H1 (cell line): ENCODE results near the gene CEND1. TPM values are rescaled to one million over a fixed set of nuclear protein-coding genes. Genes with fewer than 3 reads are reported as not detected.

Experiments
- ATF2 ChIP-seq: IDR thresholded peaks from 2 replicates; pipeline ENCODE4 v1.6.1; 2012; ENCODE audit warnings: low read length, inconsistent platforms
- BRCA1 ChIP-seq: IDR thresholded peaks from 2 replicates; pipeline ENCODE4 v1.6.1; 2012; ENCODE audit warnings: low read depth, low read length, improper control_type of control experiment
- CBX5 ChIP-seq: fragments of 300-800, 300-1000 bp; sonication (generic); IDR thresholded peaks from 2 replicates; pipeline ENCODE4 v1.7.1; 2016; ENCODE audit warnings: antibody characterized with exemption, low read length, low read depth
- CHD2 ChIP-seq: IDR thresholded peaks from 2 replicates; pipeline ENCODE4 v1.6.1; 2012; ENCODE audit warnings: low read length, improper control_type of control experiment
- EGR1 ChIP-seq: IDR thresholded peaks from 2 replicates; pipeline ENCODE4 v1.6.1; 2011; ENCODE audit warnings: low read depth, low read length, borderline replicate concordance
- EZH2 ChIP-seq: fragments of 200-600 bp; sonication (generic); IDR thresholded peaks from 2 replicates; pipeline ENCODE4 v1.7.1; 2012; ENCODE audit warnings: low read depth, mild to moderate bottlenecking, moderate library complexity, low read length, inconsistent platforms; ENCODE audit not compliant: severe bottlenecking
- GTF2F1 ChIP-seq: IDR thresholded peaks from 2 replicates; pipeline ENCODE4 v1.6.1; 2012; ENCODE audit warnings: low read depth, low read length, improper control_type of control experiment, borderline replicate concordance
- HDAC2 ChIP-seq, 2 experiments: fragments of 300-600 bp in 1 of 2; sonication (generic) in 1 of 2; IDR thresholded peaks; 2 replicates each; pipeline ENCODE4 v1.6.1; 2011 to 2012; ENCODE audit warnings: low read depth in 2 of 2, low read length in 2 of 2, mild to moderate bottlenecking in 2 of 2, moderate library complexity in 2 of 2, borderline replicate concordance in 1 of 2, inconsistent platforms in 1 of 2
- JUN ChIP-seq: IDR thresholded peaks from 2 replicates; pipeline ENCODE4 v1.6.1; 2011; ENCODE audit warnings: low read depth, mild to moderate bottlenecking, improper control_type of control experiment, low read length
- JUND ChIP-seq: IDR thresholded peaks from 2 replicates; pipeline ENCODE4 v1.6.1; 2011; ENCODE audit warnings: mild to moderate bottlenecking, improper control_type of control experiment, low read length
- KDM1A ChIP-seq: fragments of 200-600, 300-600 bp; sonication (generic); IDR thresholded peaks from 2 replicates; pipeline ENCODE4 v1.7.1; 2016; ENCODE audit warnings: mild to moderate bottlenecking, low read length, borderline replicate concordance
- KDM5A ChIP-seq: fragments of 200-600 bp; IDR thresholded peaks from 2 replicates; pipeline ENCODE4 v1.7.1; 2012; ENCODE audit warnings: mild to moderate bottlenecking, low read length, inconsistent platforms, mixed read lengths
- MAX ChIP-seq: IDR thresholded peaks from 2 replicates; pipeline ENCODE4 v1.6.1; 2012; ENCODE audit warnings: inconsistent platforms
- NANOG ChIP-seq: IDR thresholded peaks from 2 replicates; pipeline ENCODE4 v1.6.1; 2011; ENCODE audit warnings: low read length, low read depth, mild to moderate bottlenecking, inconsistent platforms; ENCODE audit not compliant: insufficient read depth, poor library complexity, severe bottlenecking
- POLR2AphosphoS5 ChIP-seq: IDR thresholded peaks from 2 replicates; pipeline ENCODE4 v1.6.1; 2011; ENCODE audit warnings: low read depth, low read length
- SAP30 ChIP-seq: fragments of 300-600 bp; sonication (generic); IDR thresholded peaks from 2 replicates; pipeline ENCODE4 v1.7.1; 2012; ENCODE audit warnings: low read length, moderate library complexity, mild to moderate bottlenecking, inconsistent platforms; ENCODE audit not compliant: insufficient read depth, insufficient replicate concordance
- SP2 ChIP-seq: IDR thresholded peaks from 2 replicates; pipeline ENCODE4 v1.6.1; 2012; ENCODE audit warnings: mild to moderate bottlenecking, low read length, inconsistent platforms
- TAF7 ChIP-seq: optimal IDR thresholded peaks from 2 replicates; pipeline ENCODE3; 2011; ENCODE audit warnings: low read depth, mild to moderate bottlenecking, inconsistent platforms, low read length, moderate library complexity, borderline replicate concordance
- TBP ChIP-seq: IDR thresholded peaks from 2 replicates; pipeline ENCODE4 v1.6.1; 2011; ENCODE audit warnings: low read depth, low read length, improper control_type of control experiment
- TEAD4 ChIP-seq: IDR thresholded peaks from 2 replicates; pipeline ENCODE4 v1.6.1; 2012; ENCODE audit warnings: low read depth, low read length, inconsistent platforms, mixed read lengths
- polyA plus RNA-seq, 7 experiments: library from polyadenylated mRNA; depleted of rRNA in 3 of 7; stranded (reverse) in 5 of 7; unstranded in 2 of 7; fragments of >200 nt in 5 of 7; fragments of 200-250 nt in 2 of 7; gene quantifications; 1 replicate in 5 of 7; 2 replicates in 1 of 7; 4 replicates in 1 of 7; pipeline versions ENCODE4 v1.2.1 to v1.2.3, GENCODE V29; 2011 to 2013; ENCODE audit warnings: missing spikeins in 2 of 7, mixed read lengths in 2 of 7
- total RNA-seq: library from RNA; stranded (reverse); fragmentation: NEBNext Ultra II Directional; extraction: Animal tissue kit (Norgen Biotek cat#: 25700); gene quantifications from 2 replicates; pipeline ENCODE4 v1.2.1, GENCODE V29; 2021
- TF ChIP-seq, protein P1 (sequence below): IDR thresholded peaks from 2 replicates; pipeline ENCODE4 v1.6.1; 2012; ENCODE audit warnings: inconsistent platforms

The CEND1 gene
- total and polyA plus RNA-seq, 2 of the 8 experiments (the other 6 are each of a cell fraction or from before 2014, with no cell fraction given): 0.82 to 5.0 TPM

GRCh38 chr11:809287-810039 is 19.6 kb upstream of the CEND1 start, which contains the start of gene RPLP2 (continued):
- TF ChIP-seq, protein P1, sequence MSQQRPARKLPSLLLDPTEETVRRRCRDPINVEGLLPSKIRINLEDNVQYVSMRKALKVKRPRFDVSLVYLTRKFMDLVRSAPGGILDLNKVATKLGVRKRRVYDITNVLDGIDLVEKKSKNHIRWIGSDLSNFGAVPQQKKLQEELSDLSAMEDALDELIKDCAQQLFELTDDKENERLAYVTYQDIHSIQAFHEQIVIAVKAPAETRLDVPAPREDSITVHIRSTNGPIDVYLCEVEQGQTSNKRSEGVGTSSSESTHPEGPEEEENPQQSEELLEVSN: peak; percentile 40; the same call in 1 of the 2 replicates
- TF ChIP-seq MAX: peak; percentile 84
- TF ChIP-seq ATF2: peak; percentile 52
- TF ChIP-seq GTF2F1: peak; percentile 76
- TF ChIP-seq JUN: 0 out of 2 replicates have a peak, but pooled peaks have one; percentile 20
- TF ChIP-seq TEAD4: 0 out of 2 replicates have a peak, but pooled peaks have one; percentile 21
- TF ChIP-seq CBX5: no peak
- TF ChIP-seq BRCA1: peak; percentile 60
- peak; percentile 76 for TF ChIP-seq CHD2
- TF ChIP-seq KDM1A: no peak
- TF ChIP-seq HDAC2 (IDR thresholded peaks at IDR 0.05; ENCODE audit: borderline replicate concordance in 1 of 2, low read depth in 2 of 2, low read length in 2 of 2): 0 out of 4 replicates have a peak, but pooled peaks of 1 of the 2 experiments have one; percentile 43
- no peak; the same call in none of the 2 replicates for TF ChIP-seq KDM5A
- no peak for TF ChIP-seq SAP30
- peak; percentile 72; the same call in 1 of the 2 replicates for TF ChIP-seq JUND
- peak; percentile 93 for TF ChIP-seq EGR1
- peak; percentile 97 for TF ChIP-seq TBP
- TF ChIP-seq EZH2: no peak
- TF ChIP-seq SP2: no peak
- TF ChIP-seq POLR2AphosphoS5: peak; percentile 92
- peak; percentile 98 for TF ChIP-seq TAF7
- no peak for TF ChIP-seq NANOG
